ENCODE measurements around the gene VCAN.

VCAN gene

GRCh38 chr5:83464261-83464660 lies 7.3 kb upstream of the VCAN start:
- Histone ChIP-seq H3K36me3 (ENCODE audit: control insufficient read depth, insufficient read depth, low read length) (no peaks in the 10 kb centered on the region), H3K27me3 (ENCODE audit: control insufficient read depth, insufficient read depth, low read length, poor library complexity, severe bottlenecking) (no peaks in the 10 kb centered on the region), H3K27ac (ENCODE audit: insufficient read depth, low read depth, low read length, poor library complexity, severe bottlenecking) (no peak overlapping the region), H3K4me1 (ENCODE audit: control insufficient read depth, insufficient read depth, low read length) (peaks cover 9% of the 10 kb centered on the region), H3K9me3 (ENCODE audit: control insufficient read depth, low read length) (no peaks in the 10 kb centered on the region), H3K4me3 (ENCODE audit: insufficient read depth, low read depth, low read length) (no peak overlapping the region)
- WGBS, 2 experiments = 75 to 77% methylated on average over 2 to 3 of the region's 3 CpGs

- H3K4me3 ChIP-seq (ENCODE audit: insufficient read depth, low read depth, low read length) = no peak overlapping the region
- no peaks in the 10 kb centered on the region for H3K9me3 ChIP-seq (ENCODE audit: control insufficient read depth, low read length)
- H3K27ac ChIP-seq (ENCODE audit: insufficient read depth, low read depth, low read length, poor library complexity, severe bottlenecking) = no peak overlapping the region
- peaks cover 20% of the 10 kb centered on the region for H3K4me1 ChIP-seq (ENCODE audit: control insufficient read depth, insufficient read depth, low read length)
- H3K27me3 ChIP-seq (ENCODE audit: control insufficient read depth, insufficient read depth, low read length, poor library complexity, severe bottlenecking) = no peaks in the 10 kb centered on the region
- 67 to 72% methylated on average over 6 to 9 of the region's 9 CpGs for WGBS, 2 experiments
- H3K36me3 ChIP-seq (ENCODE audit: control insufficient read depth, insufficient read depth, low read length) = no peaks in the 10 kb centered on the region
Observed at GRCh38 chr5:83467371-83468035, 4.0 kb upstream of the VCAN start.

- H3K4me1 ChIP-seq (ENCODE audit: control insufficient read depth, insufficient read depth, low read length) = peaks cover 20% of the 10 kb centered on the region
- H3K27ac ChIP-seq (ENCODE audit: insufficient read depth, low read depth, low read length, poor library complexity, severe bottlenecking) = no peak overlapping the region
- H3K4me3 ChIP-seq (ENCODE audit: insufficient read depth, low read depth, low read length) = no peak overlapping the region
- H3K27me3 ChIP-seq (ENCODE audit: control insufficient read depth, insufficient read depth, low read length, poor library complexity, severe bottlenecking) = no peaks in the 10 kb centered on the region
- no peaks in the 10 kb centered on the region for H3K9me3 ChIP-seq (ENCODE audit: control insufficient read depth, low read length)
- no peaks in the 10 kb centered on the region for H3K36me3 ChIP-seq (ENCODE audit: control insufficient read depth, insufficient read depth, low read length)
Observed at GRCh38 chr5:83469075-83469474, 2.5 kb upstream of the VCAN start.

- Histone ChIP-seq H3K4me3 (ENCODE audit: insufficient read depth, low read depth, low read length) (peak overlapping the region; percentile 80), H3K36me3 (ENCODE audit: control insufficient read depth, insufficient read depth, low read length) (no peaks in the 10 kb centered on the region), H3K4me1 (ENCODE audit: control insufficient read depth, insufficient read depth, low read length) (peaks cover 27% of the 10 kb centered on the region), H3K27ac (ENCODE audit: insufficient read depth, low read depth, low read length, poor library complexity, severe bottlenecking) (peak overlapping the region; percentile 82), H3K27me3 (ENCODE audit: control insufficient read depth, insufficient read depth, low read length, poor library complexity, severe bottlenecking) (no peaks in the 10 kb centered on the region), H3K9me3 (ENCODE audit: control insufficient read depth, low read length) (no peaks in the 10 kb centered on the region)
- 1% methylated on average over 14 to 15 of the region's 15 CpGs for WGBS, 2 experiments
Observed at GRCh38 chr5:83470526-83471404, 779 bp upstream of the VCAN start.

GRCh38 chr5:83472213-83472507 lies 616 bp downstream of the VCAN start:
- Histone ChIP-seq H3K9me3 (ENCODE audit: control insufficient read depth, low read length) (no peaks in the 10 kb centered on the region), H3K4me3 (ENCODE audit: insufficient read depth, low read depth, low read length) (peak overlapping the region; percentile 80), H3K27me3 (ENCODE audit: control insufficient read depth, insufficient read depth, low read length, poor library complexity, severe bottlenecking) (no peaks in the 10 kb centered on the region), H3K36me3 (ENCODE audit: control insufficient read depth, insufficient read depth, low read length) (no peaks in the 10 kb centered on the region), H3K27ac (ENCODE audit: insufficient read depth, low read depth, low read length, poor library complexity, severe bottlenecking) (peak overlapping the region; percentile 92), H3K4me1 (ENCODE audit: control insufficient read depth, insufficient read depth, low read length) (peaks cover 36% of the 10 kb centered on the region)
- WGBS, 2 experiments = 1% methylated on average over 5 of the region's 5 CpGs

GRCh38 chr5:83472508-83473345 lies 1.2 kb downstream of the VCAN start:
- peak overlapping the region; percentile 92 for H3K27ac ChIP-seq (ENCODE audit: insufficient read depth, low read depth, low read length, poor library complexity, severe bottlenecking)
- H3K9me3 ChIP-seq (ENCODE audit: control insufficient read depth, low read length) = no peaks in the 10 kb centered on the region
- peaks cover 36% of the 10 kb centered on the region for H3K4me1 ChIP-seq (ENCODE audit: control insufficient read depth, insufficient read depth, low read length)
- peak overlapping the region; percentile 80 for H3K4me3 ChIP-seq (ENCODE audit: insufficient read depth, low read depth, low read length)
- no peaks in the 10 kb centered on the region for H3K27me3 ChIP-seq (ENCODE audit: control insufficient read depth, insufficient read depth, low read length, poor library complexity, severe bottlenecking)
- no peaks in the 10 kb centered on the region for H3K36me3 ChIP-seq (ENCODE audit: control insufficient read depth, insufficient read depth, low read length)
- 0% methylated on average over 54 of the region's 54 CpGs for WGBS, 2 experiments

GRCh38 chr5:83473346-83474160 lies 2.0 kb downstream of the VCAN start:
- peak overlapping the region; percentile 92 for H3K27ac ChIP-seq (ENCODE audit: insufficient read depth, low read depth, low read length, poor library complexity, severe bottlenecking)
- WGBS, 2 experiments = 0% methylated on average over 42 of the region's 42 CpGs
- H3K36me3 ChIP-seq (ENCODE audit: control insufficient read depth, insufficient read depth, low read length) = no peaks in the 10 kb centered on the region
- H3K27me3 ChIP-seq (ENCODE audit: control insufficient read depth, insufficient read depth, low read length, poor library complexity, severe bottlenecking) = no peaks in the 10 kb centered on the region
- H3K4me3 ChIP-seq (ENCODE audit: insufficient read depth, low read depth, low read length) = peak overlapping the region; percentile 80
- peaks cover 31% of the 10 kb centered on the region for H3K4me1 ChIP-seq (ENCODE audit: control insufficient read depth, insufficient read depth, low read length)
- no peaks in the 10 kb centered on the region for H3K9me3 ChIP-seq (ENCODE audit: control insufficient read depth, low read length)

- Histone ChIP-seq H3K4me3 (ENCODE audit: insufficient read depth, low read depth, low read length) (peak overlapping the region; percentile 80), H3K27me3 (ENCODE audit: control insufficient read depth, insufficient read depth, low read length, poor library complexity, severe bottlenecking) (no peaks in the 10 kb centered on the region), H3K27ac (ENCODE audit: insufficient read depth, low read depth, low read length, poor library complexity, severe bottlenecking) (peak overlapping the region; percentile 76), H3K36me3 (ENCODE audit: control insufficient read depth, insufficient read depth, low read length) (no peaks in the 10 kb centered on the region), H3K4me1 (ENCODE audit: control insufficient read depth, insufficient read depth, low read length) (peaks cover 27% of the 10 kb centered on the region), H3K9me3 (ENCODE audit: control insufficient read depth, low read length) (no peaks in the 10 kb centered on the region)
- WGBS, 2 experiments = 0% methylated on average over 46 of the region's 46 CpGs
Observed at GRCh38 chr5:83474161-83474796, 2.7 kb downstream of the VCAN start.

- Histone ChIP-seq H3K27me3 (ENCODE audit: control insufficient read depth, insufficient read depth, low read length, poor library complexity, severe bottlenecking) (no peaks in the 10 kb centered on the region), H3K36me3 (ENCODE audit: control insufficient read depth, insufficient read depth, low read length) (no peaks in the 10 kb centered on the region), H3K4me1 (ENCODE audit: control insufficient read depth, insufficient read depth, low read length) (peaks cover 19% of the 10 kb centered on the region), H3K27ac (ENCODE audit: insufficient read depth, low read depth, low read length, poor library complexity, severe bottlenecking) (no peak overlapping the region), H3K9me3 (ENCODE audit: control insufficient read depth, low read length) (no peaks in the 10 kb centered on the region), H3K4me3 (ENCODE audit: insufficient read depth, low read depth, low read length) (peak overlapping the region; percentile 80)
- 5 to 7% methylated on average over 8 of the region's 8 CpGs for WGBS, 2 experiments
Observed at GRCh38 chr5:83474991-83475390, 3.4 kb downstream of the VCAN start.

All from ectodermal cell (in vitro differentiated cells).